Putamen (tissue), 1 donor: ENCODE data around the gene KCP.
"Not testable (repeated sequence)": the region's sequence is repeated elsewhere in the genome, so short reads cannot be mapped to it uniquely, and the experiment has no call there.

Experiments used
- DNase-seq: peaks from one replicate; pipeline ENCODE4 v3.0.0-alpha.2; 2016; ENCODE audit warnings: low spot score

Gene KCP

GRCh38 chr7:128921866-128922440 lies 11.4 kb upstream of the KCP start:
- DNase-seq: no peak

DNA sequence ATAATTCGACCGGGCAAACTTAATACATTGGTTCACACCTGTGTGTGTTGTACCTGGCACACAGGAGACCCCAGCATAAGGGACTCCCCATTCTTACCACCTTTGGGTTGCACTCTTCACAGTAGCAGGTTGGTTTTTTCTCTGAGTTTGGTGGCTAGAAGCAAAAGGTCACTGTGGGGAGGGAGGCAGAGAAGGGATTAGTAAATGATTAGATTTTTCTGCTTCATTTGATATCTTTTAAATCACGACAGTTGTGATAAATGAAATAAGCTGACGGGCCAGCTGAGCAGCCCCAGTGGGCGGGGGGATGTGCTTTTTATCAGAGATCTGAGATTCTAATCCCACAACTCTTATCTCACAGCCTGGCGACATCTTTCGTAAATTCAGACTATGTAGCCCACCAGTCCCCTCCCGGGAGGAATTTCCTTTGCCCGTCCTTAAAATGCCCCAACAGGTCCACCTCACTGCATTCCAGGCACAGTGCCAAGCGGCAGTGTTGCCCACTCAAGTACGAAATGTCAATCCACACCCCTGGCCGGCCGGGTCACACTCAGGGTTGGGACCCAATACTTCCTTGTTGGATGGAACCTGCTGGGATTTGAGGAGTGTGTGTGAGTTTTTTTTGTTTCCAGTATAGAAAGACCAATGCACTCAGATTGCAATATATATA lies 10.5 kb upstream of the KCP start:
- no peak for DNase-seq

DNA sequence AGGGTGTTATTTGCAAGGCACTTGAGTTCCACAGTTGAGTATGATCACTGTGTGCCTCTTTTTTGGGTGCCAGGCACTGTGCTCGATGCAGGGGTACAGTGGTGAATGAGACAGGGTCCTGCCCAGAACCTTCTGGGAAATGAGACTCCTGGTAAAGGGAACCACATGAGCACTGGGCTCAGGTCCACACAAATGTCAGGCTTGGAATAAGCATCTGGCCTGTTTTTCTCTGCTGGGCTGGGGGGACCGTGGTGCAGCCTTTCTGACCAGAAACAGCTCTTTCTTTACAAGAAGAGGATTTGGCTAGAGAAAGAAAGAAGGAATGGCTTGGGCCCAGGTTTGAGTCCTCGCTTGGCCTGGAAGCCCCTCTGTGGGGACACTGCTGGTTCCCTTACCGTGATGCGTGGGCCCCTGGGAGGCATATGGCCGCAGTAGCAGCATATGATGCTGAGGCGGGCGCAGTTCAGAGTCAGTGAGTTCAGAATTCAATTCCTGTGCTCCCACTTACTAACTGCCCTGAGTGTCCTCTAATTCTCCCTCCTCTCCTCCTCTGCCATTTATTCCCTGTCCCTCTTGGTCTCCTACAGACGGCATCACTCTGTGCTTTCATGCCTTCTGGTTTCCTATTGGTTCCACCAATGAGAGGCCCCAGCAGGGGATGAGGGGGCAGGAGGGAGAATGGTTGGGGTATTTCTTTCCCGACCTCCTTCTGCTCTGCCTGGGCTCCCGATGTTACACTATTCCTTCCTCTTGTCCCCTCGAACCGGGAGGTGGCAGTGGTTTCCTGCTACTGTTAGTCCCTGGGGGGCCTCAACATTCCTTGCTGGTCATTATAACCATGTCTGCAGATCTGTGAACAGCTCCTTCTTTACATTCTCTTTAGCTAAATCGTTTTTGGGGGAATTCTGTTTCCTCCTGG lies 9.6 kb upstream of the KCP start:
- DNase-seq: no peak

DNA sequence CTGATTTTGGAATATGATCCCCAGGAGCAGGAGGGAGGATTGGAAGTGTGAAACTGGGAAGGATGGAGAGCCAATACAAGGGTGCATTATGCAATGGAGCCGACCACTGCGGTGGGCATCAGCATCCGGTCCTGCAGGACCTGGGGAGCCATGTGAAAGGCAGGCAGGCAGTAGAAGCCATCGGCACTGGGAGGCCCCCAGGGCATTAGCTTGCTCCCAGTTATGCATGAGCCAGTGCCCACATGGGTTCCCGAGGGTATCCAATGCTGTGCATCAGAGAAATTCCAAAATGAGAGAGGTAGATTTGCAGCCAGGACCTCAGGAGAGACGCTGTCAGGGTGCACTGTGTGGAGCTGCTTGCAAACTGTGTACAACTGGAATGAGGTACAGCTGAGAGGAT lies 8.7 kb upstream of the KCP start:
- DNase-seq: no peak

DNA sequence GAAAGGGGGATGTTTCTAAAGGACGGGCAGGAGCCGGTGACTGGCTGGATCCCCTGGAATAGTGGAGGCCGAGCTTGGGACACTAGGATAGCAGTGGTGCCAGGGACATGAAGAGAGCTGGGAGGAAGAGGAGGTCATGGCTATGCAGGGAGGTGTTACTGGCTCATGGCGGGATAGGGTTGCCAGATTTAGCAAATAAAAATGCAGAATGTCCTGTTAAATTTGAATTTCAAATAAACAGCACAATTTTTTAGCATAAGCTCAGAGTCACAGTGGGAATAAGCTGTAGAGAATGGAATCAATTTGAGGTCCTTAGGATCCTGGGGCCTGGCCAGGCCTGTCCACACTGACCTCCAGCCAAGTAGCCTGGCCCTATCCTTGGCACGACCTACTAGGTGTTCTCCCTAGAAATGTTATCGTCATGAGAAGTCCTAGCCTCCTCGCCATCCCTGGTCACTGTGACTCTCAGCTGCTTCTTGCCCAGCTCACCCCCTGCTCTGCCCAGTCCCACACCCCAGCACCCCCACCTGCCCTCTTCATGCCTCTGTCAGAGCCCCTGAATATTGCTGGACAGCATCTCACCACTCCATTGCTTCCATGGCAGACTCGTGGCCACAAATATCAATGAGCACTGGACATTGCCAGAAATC lies 7.6 kb upstream of the KCP start:
- DNase-seq: no peak

DNA sequence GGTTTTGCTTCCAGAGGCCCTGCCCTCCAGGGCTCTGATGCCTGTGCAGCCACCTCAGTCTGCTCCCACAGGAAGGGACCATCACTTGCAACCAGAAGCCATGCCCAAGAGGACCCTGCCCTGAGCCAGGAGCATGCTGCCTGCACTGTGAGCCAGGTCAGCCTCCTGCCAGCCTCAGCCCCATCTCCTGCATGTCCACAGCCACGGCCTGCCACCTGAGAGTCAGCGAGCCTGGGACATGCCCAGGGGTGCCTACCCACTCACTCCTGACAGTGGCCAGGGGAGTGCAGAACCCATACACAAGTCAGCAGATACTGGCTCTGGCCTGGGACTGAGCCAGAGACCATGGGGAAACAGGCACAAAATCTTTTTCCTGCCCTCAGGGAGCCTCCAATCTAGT lies 6.6 kb upstream of the KCP start:
- DNase-seq: no peak

- no peak for DNase-seq
Measured at GRCh38 chr7:128916643-128916915, 6.1 kb upstream of the KCP start.

- DNase-seq: no peak
Measured at GRCh38 chr7:128915841-128916642, 5.5 kb upstream of the KCP start.

GRCh38 chr7:128915271-128915819 lies 4.8 kb upstream of the KCP start:
- no peak for DNase-seq

- no peak for DNase-seq
Measured at GRCh38 chr7:128914566-128915151, 4.2 kb upstream of the KCP start.

- no peak for DNase-seq
Measured at GRCh38 chr7:128913870-128914565, 3.5 kb upstream of the KCP start.

- not testable (repeated sequence) for DNase-seq
Measured at GRCh38 chr7:128912709-128913495, 2.4 kb upstream of the KCP start.

GRCh38 chr7:128912281-128912680 lies 1.8 kb upstream of the KCP start:
- DNase-seq: no peak

- no peak for DNase-seq
Measured at GRCh38 chr7:128911423-128912031, 1.0 kb upstream of the KCP start.

DNA sequence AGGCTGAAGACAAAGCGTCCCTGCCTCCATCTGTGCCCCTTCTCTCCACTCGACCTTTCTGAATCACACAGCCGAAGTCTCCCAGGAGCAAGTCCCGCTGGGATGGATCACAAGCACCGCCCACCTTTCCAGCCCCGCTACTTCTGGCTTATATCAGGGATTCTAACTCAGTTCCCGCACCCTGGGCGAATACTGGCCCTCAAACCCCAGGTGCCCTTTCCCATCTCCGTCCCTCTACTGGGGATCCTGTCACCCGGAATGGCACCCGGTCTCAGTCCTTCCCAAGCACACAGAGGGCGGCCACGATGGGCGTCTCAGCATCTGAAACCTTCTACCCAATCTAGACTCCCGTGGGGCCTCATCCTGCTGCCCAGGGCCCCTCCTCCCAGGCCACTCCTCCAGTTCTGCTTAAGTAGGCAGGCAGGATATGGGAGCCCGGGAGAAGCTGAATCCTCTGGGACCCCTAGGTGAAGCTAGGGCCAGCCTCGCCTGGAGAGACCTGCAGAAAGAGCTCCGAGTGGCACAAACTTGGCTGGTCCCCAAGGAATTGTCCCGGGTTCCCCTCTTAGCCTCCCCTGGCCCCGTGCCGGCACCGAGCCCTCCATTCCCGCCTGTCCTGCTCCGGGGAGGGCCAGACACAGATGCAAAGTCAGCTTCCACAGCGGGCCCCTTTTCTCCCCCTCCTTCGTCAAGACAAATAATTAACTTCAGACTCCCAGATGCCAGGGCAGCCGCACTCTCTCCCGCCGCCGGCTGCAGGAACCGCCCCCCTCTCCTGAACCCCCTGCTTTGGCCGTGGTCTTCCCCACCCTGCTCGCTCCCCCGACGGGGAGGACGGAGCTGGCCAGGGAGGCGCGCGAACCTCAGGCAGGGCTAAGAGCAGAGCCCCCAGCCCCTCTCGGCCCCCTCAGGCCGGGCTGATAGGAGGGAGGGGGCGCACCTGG lies 612 bp downstream of the KCP start:
- DNase-seq: no peak

DNA sequence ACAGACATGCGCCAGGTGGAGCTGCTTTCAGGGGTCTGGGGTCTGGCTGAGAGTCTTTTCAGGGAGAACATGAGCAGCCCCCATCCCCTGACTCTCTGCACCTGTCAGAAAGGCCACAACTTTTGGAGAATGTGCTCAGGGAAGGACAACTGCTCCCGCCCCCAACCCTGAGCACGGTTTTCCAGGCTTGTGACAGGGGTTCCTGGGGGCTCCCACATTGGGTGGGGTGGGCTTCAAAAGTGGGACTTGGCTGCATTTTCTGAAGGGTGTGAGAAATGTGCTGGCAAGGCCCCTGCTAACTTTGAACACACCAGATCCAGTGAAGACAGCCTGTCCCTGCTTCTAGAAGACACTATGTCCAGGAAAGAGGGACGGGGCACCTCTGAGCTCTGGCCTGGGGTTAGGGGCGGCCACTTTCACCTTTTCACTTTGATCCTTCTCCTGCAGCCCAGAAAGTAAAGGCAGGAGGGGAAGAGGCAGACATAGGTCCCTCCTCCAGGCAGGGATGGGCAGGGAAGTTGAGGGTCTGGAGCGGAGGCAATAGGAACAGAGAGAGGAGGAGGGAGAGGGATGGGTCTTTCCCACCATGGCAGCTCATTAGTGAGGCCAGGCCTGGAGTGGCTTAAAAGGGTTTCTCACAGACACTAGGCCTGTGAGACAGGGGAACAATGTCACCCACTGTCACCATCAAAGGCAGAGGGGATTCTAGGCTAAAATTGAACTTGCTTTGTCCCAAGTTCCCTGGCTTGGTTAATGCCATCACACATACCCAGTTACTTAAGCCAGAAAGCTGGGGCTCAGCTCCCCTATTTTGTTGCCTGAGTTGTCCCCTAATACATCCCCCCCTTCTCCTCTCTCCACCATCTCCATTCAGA lies 1.5 kb downstream of the KCP start:
- no peak for DNase-seq
